Mesenchymal stem cell (in vitro differentiated cells and primary cell): ENCODE results near the gene FIG4.
"Not testable (repeated sequence)": the region's sequence is repeated elsewhere in the genome, so short reads cannot be mapped to it uniquely, and the experiment has no call there.

ENCODE experiments used
- DNase-seq: peaks from one replicate; pipeline ENCODE4 v3.0.0-alpha.2; 2013
- H2AFZ ChIP-seq: one replicate; pipeline ENCODE4 v1.6.1; 2013; ENCODE audit warnings: low read depth, mild to moderate bottlenecking, control low read depth, inconsistent platforms, low read length, moderate library complexity
- H2AK5ac ChIP-seq: 2 replicates; pipeline ENCODE4 v1.6.1; 2013; ENCODE audit warnings: low read length, moderate library complexity, mild to moderate bottlenecking, inconsistent platforms; ENCODE audit not compliant: severe bottlenecking
- H2BK120ac ChIP-seq: one replicate; pipeline ENCODE4 v1.6.1; 2013; ENCODE audit warnings: low read depth, mild to moderate bottlenecking, inconsistent platforms, low read length, moderate library complexity
- H2BK12ac ChIP-seq, 2 experiments: one replicate each; pipeline ENCODE4 v1.6.1; 2013; ENCODE audit warnings: inconsistent platforms in 2 of 2, low read length in 2 of 2, mild to moderate bottlenecking in 2 of 2, moderate library complexity in 2 of 2, control low read depth in 1 of 2
- H2BK15ac ChIP-seq: one replicate; pipeline ENCODE4 v1.6.1; 2013; ENCODE audit warnings: mild to moderate bottlenecking, low read depth, inconsistent platforms; ENCODE audit not compliant: poor library complexity, severe bottlenecking
- H2BK5ac ChIP-seq: 2 replicates; pipeline ENCODE4 v1.6.1; 2013; ENCODE audit warnings: low read depth, mild to moderate bottlenecking, low read length, control low read depth, inconsistent platforms; ENCODE audit not compliant: poor library complexity, severe bottlenecking
- H3K14ac ChIP-seq, 2 experiments: one replicate each; pipeline ENCODE4 v1.6.1; 2013; ENCODE audit warnings: inconsistent platforms in 2 of 2, low read length in 2 of 2, control low read depth in 1 of 2, mild to moderate bottlenecking in 1 of 2, moderate library complexity in 1 of 2
- H3K18ac ChIP-seq, 2 experiments: one replicate each; pipeline ENCODE4 v1.6.1; 2013; ENCODE audit warnings: inconsistent platforms in 2 of 2, low read length in 2 of 2, control low read depth in 1 of 2, low read depth in 1 of 2, mild to moderate bottlenecking in 1 of 2
- H3K23ac ChIP-seq, 2 experiments: one replicate each; pipeline ENCODE4 v1.6.1; 2013; ENCODE audit warnings: inconsistent platforms in 2 of 2, low read length in 2 of 2, mild to moderate bottlenecking in 2 of 2, moderate library complexity in 2 of 2, control low read depth in 1 of 2
- H3K27ac ChIP-seq: 2 replicates; pipeline ENCODE4 v1.5.1; 2013; ENCODE audit warnings: mild to moderate bottlenecking, moderate library complexity, low read length, control low read depth, inconsistent platforms; ENCODE audit not compliant: poor library complexity, severe bottlenecking
- H3K27me3 ChIP-seq, 2 experiments: 2 replicates each; pipeline versions ENCODE4 v1.6.1 to v1.7.0; 2013; ENCODE audit warnings: low read length in 2 of 2, mild to moderate bottlenecking in 2 of 2, moderate library complexity in 2 of 2, control low read depth in 1 of 2, inconsistent platforms in 1 of 2; ENCODE audit not compliant: control insufficient read depth in 1 of 2, insufficient read depth in 1 of 2
- H3K36me3 ChIP-seq, 2 experiments: 2 replicates each; pipeline versions ENCODE4 v1.6.1 to v1.7.0; 2013; ENCODE audit warnings: low read length in 2 of 2, control low read depth in 1 of 2, inconsistent platforms in 1 of 2, low read depth in 1 of 2, mild to moderate bottlenecking in 1 of 2; ENCODE audit not compliant: insufficient read depth in 2 of 2, control insufficient read depth in 1 of 2
- H3K4ac ChIP-seq, 2 experiments: one replicate each; pipeline ENCODE4 v1.6.1; 2013; ENCODE audit warnings: inconsistent platforms in 2 of 2, low read length in 2 of 2, mild to moderate bottlenecking in 2 of 2, moderate library complexity in 2 of 2, control low read depth in 1 of 2, low read depth in 1 of 2
- H3K4me1 ChIP-seq: 2 replicates; pipeline ENCODE4 v1.6.1; 2013; ENCODE audit warnings: low read depth, low read length, control low read depth; ENCODE audit not compliant: control insufficient read depth, insufficient read depth
- H3K4me2 ChIP-seq: 2 replicates; pipeline ENCODE4 v1.6.1; 2013; ENCODE audit warnings: low read length, mild to moderate bottlenecking, inconsistent platforms; ENCODE audit not compliant: poor library complexity, severe bottlenecking
- H3K4me3 ChIP-seq, 2 experiments: 2 replicates each; pipeline versions ENCODE4 v1.5.1 to v1.7.0; 2013; ENCODE audit warnings: low read length in 2 of 2, mild to moderate bottlenecking in 2 of 2, control low read depth in 1 of 2, low read depth in 1 of 2; ENCODE audit not compliant: insufficient read depth in 1 of 2
- H3K79me1 ChIP-seq: replicated peaks from 2 replicates; pipeline ENCODE4 v1.6.1; 2013; ENCODE audit warnings: mild to moderate bottlenecking, control low read depth, low read length, inconsistent platforms; ENCODE audit not compliant: poor library complexity, severe bottlenecking
- H3K9ac ChIP-seq: 2 replicates; pipeline ENCODE4 v1.7.0; 2013; ENCODE audit warnings: mild to moderate bottlenecking, low read length, moderate library complexity
- H3K9me3 ChIP-seq: 2 replicates; pipeline ENCODE4 v1.7.0; 2013; ENCODE audit warnings: mild to moderate bottlenecking, low read length; ENCODE audit not compliant: control insufficient read depth
- H4K8ac ChIP-seq: one replicate; pipeline ENCODE4 v1.6.1; 2013; ENCODE audit warnings: inconsistent platforms, mild to moderate bottlenecking, low read length, moderate library complexity
- H4K91ac ChIP-seq: one replicate; pipeline ENCODE4 v1.6.1; 2013; ENCODE audit warnings: mild to moderate bottlenecking, low read length, inconsistent platforms
- WGBS: methylation state at CpG from one replicate; pipeline ENCODE4 v1.1.7; 2013; ENCODE audit warnings: mixed read lengths; 5-methylcytosine and 5-hydroxymethylcytosine counted together

Gene FIG4

DNA sequence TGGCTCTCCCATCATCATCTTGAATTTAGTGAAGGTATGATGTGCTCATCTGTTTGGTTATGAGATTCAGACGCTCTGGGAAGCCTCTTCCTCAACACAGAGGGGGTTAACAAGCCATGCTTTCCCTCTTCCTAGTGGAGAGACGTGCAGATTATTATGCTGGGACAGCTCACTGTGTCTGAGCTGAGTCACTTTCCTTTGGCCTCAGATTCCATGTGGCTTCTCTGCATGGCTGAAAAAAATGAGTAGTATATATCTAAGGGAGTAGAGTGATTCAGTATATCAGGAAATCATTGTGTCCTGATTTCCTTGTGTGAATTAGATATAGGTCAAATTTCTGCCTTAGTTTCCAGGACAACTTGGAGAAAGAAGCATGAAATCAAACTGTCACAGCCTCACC, 52.6 kb downstream of the FIG4 start:
- H4K8ac ChIP-seq, result no peak overlapping the region
- peak overlapping the region; percentile 52 for H3K9ac ChIP-seq
- H3K27me3 ChIP-seq, result no peaks in the 10 kb centered on the region
- no peak overlapping the region for H3K4me3 ChIP-seq
- peaks cover 0 to 12% of the 10 kb centered on the region in 2 experiments for H3K36me3 ChIP-seq
- no peak overlapping the region for H4K91ac ChIP-seq
- no peaks in the 10 kb centered on the region for H3K9me3 ChIP-seq
- no peak overlapping the region for H3K14ac ChIP-seq
- H2BK120ac ChIP-seq, result no peak overlapping the region
- H3K79me1 ChIP-seq, result peaks cover 8% of the 10 kb centered on the region
- H3K18ac ChIP-seq, result no peak overlapping the region
- H2BK12ac ChIP-seq, result peak overlapping the region in 1 of 2 experiments; percentile 23
- H3K4me1 ChIP-seq, result peaks cover 5% of the 10 kb centered on the region
- no peak overlapping the region for H2BK5ac ChIP-seq
- DNase-seq, result peak; percentile 56
- H3K27ac ChIP-seq, result peak overlapping the region; percentile 28
- H3K23ac ChIP-seq, result no peak overlapping the region
- no peak overlapping the region for H2AK5ac ChIP-seq
- no peak overlapping the region for H2BK15ac ChIP-seq
- WGBS, result 13% methylated on average over 2 of the region's 2 CpGs
- H2AFZ ChIP-seq, result no peak overlapping the region
- no peak overlapping the region for H3K4ac ChIP-seq
- H3K4me2 ChIP-seq, result no peak overlapping the region

DNA sequence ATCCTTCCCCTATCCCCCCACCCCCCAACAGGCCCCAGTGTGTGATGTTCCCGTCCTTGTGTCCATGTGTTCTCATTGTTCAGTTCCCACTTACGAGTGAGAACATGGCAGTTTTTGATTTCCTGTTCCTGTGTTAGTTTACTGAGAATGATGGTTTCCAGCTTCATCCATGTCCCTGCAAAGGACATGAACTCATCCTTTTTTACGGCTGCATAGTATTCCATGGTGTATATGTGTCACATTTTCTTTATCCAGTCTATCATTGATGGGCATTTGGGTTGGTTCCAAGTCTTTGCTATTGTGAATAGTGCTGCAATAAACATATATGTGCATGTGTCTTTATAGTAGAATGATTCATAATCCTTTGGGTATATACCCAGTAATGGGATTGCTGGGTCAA, 53.7 kb downstream of the FIG4 start:
- H3K27me3 ChIP-seq, H3K4me1 ChIP-seq, H3K23ac ChIP-seq, H3K79me1 ChIP-seq, H3K14ac ChIP-seq, H2BK15ac ChIP-seq, H3K27ac ChIP-seq, H3K4me3 ChIP-seq, DNase-seq, H2BK120ac ChIP-seq, H2AFZ ChIP-seq, H4K91ac ChIP-seq, H3K18ac ChIP-seq, H3K9ac ChIP-seq, H3K4ac ChIP-seq, H2BK5ac ChIP-seq, H4K8ac ChIP-seq, H2BK12ac ChIP-seq, H2AK5ac ChIP-seq, H3K4me2 ChIP-seq, H3K9me3 ChIP-seq: not testable (repeated sequence)
- WGBS, result 100% methylated on average over 1 of the region's 3 CpGs
- peaks cover 0 to 12% of the 10 kb centered on the region in 2 experiments for H3K36me3 ChIP-seq

DNA sequence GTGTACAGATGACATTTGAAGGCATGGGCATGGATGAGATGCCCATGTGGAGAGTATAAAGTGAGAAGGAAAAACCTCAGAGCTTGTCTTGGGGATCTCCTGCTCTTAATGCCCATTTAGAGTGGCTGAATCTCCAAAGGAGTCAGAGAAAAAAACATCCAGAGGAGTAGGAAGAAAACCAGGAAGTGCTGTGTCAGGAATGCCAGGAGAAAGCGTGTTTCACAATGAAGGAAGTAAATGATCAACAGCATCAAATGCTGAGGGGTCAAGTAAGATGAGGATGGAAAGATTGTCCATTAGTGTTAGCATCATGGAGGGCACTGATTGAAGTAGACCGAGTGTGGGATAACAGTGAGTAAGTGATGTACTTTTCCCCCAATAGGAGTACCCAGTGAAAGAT, 56.1 kb downstream of the FIG4 start:
- WGBS, result 94% methylated on average over 2 of the region's 2 CpGs
- Histone ChIP-seq H2BK120ac (no peak overlapping the region), H2BK15ac (no peak overlapping the region), H3K4me3 (no peak overlapping the region), H3K27me3 (no peaks in the 10 kb centered on the region), H4K91ac (no peak overlapping the region), H3K27ac (no peak overlapping the region), H3K4me1 (peaks cover 5% of the 10 kb centered on the region), H3K23ac (no peak overlapping the region), H3K4me2 (no peak overlapping the region), H2BK5ac (peak overlapping the region; percentile 15), H3K4ac (no peak overlapping the region), H3K18ac (no peak overlapping the region), H3K9me3 (no peaks in the 10 kb centered on the region), H3K14ac (no peak overlapping the region), H3K36me3 (peaks cover 0 to 4% of the 10 kb centered on the region in 2 experiments), H2BK12ac (no peak overlapping the region), H2AK5ac (no peak overlapping the region), H2AFZ (no peak overlapping the region), H3K9ac (no peak overlapping the region), H4K8ac (no peak overlapping the region), H3K79me1 (peaks cover 11% of the 10 kb centered on the region)
- DNase-seq, result no peak

DNA sequence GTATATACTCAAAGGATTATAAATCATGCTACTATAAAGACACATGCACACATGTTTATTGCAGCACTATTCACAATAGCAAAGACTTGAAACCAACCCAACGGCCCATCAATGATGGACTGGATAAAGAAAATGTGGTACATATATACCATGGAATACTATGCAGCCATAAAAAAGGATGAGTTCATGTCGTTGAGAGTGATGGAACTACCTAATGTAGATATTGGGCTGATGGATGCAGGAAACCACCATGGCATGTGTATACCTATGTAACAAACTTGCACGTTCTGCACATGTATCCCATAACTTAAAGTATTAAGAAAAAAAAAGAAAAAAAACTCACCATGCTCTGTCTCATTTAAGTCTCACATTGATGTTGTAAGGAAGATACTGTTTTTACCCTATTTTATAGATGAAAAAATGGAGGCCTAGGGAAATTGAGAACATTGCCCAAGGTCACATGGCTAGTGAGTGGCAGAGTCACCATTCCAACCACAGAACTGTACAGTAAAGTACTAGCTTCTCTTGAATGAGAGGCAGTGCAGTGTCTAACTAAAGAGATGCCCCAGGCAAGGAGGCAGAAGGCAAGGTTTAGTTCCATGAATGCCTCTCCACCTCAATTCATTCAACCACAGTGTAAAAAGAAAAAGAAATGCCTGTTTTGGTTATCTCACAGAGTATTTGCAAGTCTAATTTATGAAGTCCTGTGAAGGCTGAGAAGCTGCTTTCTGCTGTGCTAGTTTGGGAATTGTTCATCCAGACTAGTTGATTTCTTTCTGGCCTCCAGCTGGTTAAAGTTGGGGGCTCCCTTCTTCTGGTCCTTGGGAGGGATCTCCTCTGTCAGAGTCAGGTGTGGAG, 68.2 kb downstream of the FIG4 start:
- H2BK12ac ChIP-seq, result no peak overlapping the region
- no CpG with 5 or more reads among the region's 3 CpGs for WGBS
- no peak overlapping the region for H2BK5ac ChIP-seq
- no peak overlapping the region for H3K23ac ChIP-seq
- H2BK120ac ChIP-seq, result no peak overlapping the region
- no peaks in the 10 kb centered on the region for H3K9me3 ChIP-seq
- H2AK5ac ChIP-seq, result peak overlapping the region; percentile 54
- no peak overlapping the region for H3K4me3 ChIP-seq
- no peak overlapping the region for H3K14ac ChIP-seq
- no peaks in the 10 kb centered on the region for H3K27me3 ChIP-seq
- peaks cover 0 to 10% of the 10 kb centered on the region in 2 experiments for H3K36me3 ChIP-seq
- no peak overlapping the region for H3K4ac ChIP-seq
- H3K9ac ChIP-seq, result no peak overlapping the region
- H4K8ac ChIP-seq, result no peak overlapping the region
- H3K79me1 ChIP-seq, result no peaks in the 10 kb centered on the region
- H3K18ac ChIP-seq, result no peak overlapping the region
- peaks cover 2% of the 10 kb centered on the region for H3K4me1 ChIP-seq
- DNase-seq, result no peak
- H3K27ac ChIP-seq, result no peak overlapping the region
- no peak overlapping the region for H4K91ac ChIP-seq
- no peak overlapping the region for H3K4me2 ChIP-seq
- no peak overlapping the region for H2BK15ac ChIP-seq
- no peak overlapping the region for H2AFZ ChIP-seq
